IMR-90 (cell line): Measurements from ENCODE around the gene PAWR. TPM values are rescaled to one million over a fixed set of nuclear protein-coding genes. Genes with fewer than 3 reads are reported as not detected.

Experiments
- ATAC-seq: fragments of 200-7000 bp; cut with Tn5 transposase; 2 replicates; pipeline ENCODE4 v1.9.1; 2020; ENCODE audit warnings: low read depth, mild to moderate bottlenecking, moderate library complexity
- BruUV-seq: library from RNA; stranded (reverse); fragments of 400-500 nt; replicated peaks from 2 replicates; lab custom pipeline; 2021; lab: Mats Ljungman, UMichigan
- CTCF ChIA-PET: fragments of 300-600 bp; formaldehyde crosslinking; extraction: SDS; loops from one replicate; lab custom pipeline; 2021; ENCODE audit warnings: antibody characterized with exemption; lab: Yijun Ruan, JAX
- POLR2A ChIA-PET: fragments of 300-600 bp; sonication (Branson Sonifier 250); formaldehyde crosslinking; loops from one replicate; lab custom pipeline; 2022; ENCODE audit warnings: antibody characterized with exemption; ENCODE audit not compliant: unreplicated experiment; lab: Charles Lee
- DNase-seq: peaks from one replicate; pipeline ENCODE4 v3.0.0; 2013
- H2AFZ ChIP-seq: replicated peaks from 2 replicates; pipeline ENCODE3; 2013; ENCODE audit warnings: low read length, mild to moderate bottlenecking; ENCODE audit not compliant: poor library complexity
- H2AK5ac ChIP-seq: 2 replicates; pipeline ENCODE4 v1.6.1; 2013; ENCODE audit warnings: low read depth, low read length, inconsistent platforms
- H2AK9ac ChIP-seq: replicated peaks from 2 replicates; pipeline ENCODE3; 2013; ENCODE audit warnings: mild to moderate bottlenecking, low read depth, low read length, moderate library complexity; ENCODE audit not compliant: poor library complexity
- H2BK120ac ChIP-seq: 2 replicates; pipeline ENCODE4 v1.6.1; 2013; ENCODE audit warnings: low read depth, low read length, inconsistent platforms
- H2BK15ac ChIP-seq: 3 replicates; pipeline ENCODE4 v1.6.1; 2013; ENCODE audit warnings: low read depth, low read length, inconsistent platforms
- H2BK20ac ChIP-seq: 2 replicates; pipeline ENCODE4 v1.6.1; 2013; ENCODE audit warnings: low read depth, mild to moderate bottlenecking, inconsistent platforms, low read length, moderate library complexity
- H2BK5ac ChIP-seq: 2 replicates; pipeline ENCODE4 v1.6.1; 2013; ENCODE audit warnings: mild to moderate bottlenecking, low read depth, low read length, inconsistent platforms; ENCODE audit not compliant: poor library complexity, severe bottlenecking
- H3K14ac ChIP-seq: replicated peaks from 2 replicates; pipeline ENCODE4 v1.6.1; 2013; ENCODE audit warnings: low read depth, low read length, inconsistent platforms
- H3K18ac ChIP-seq: 2 replicates; pipeline ENCODE4 v1.6.1; 2013; ENCODE audit warnings: low read depth, low read length, control low read depth
- H3K23ac ChIP-seq: 2 replicates; pipeline ENCODE4 v1.6.1; 2013; ENCODE audit warnings: low read depth, low read length, inconsistent platforms
- H3K27ac ChIP-seq: 2 replicates; pipeline ENCODE4 v1.5.1; 2013; ENCODE audit warnings: mild to moderate bottlenecking, control low read depth, low read length; ENCODE audit not compliant: insufficient read depth
- H3K27me3 ChIP-seq: 2 replicates; pipeline ENCODE4 v1.6.1; 2013; ENCODE audit warnings: low read length; ENCODE audit not compliant: control insufficient read depth, insufficient read depth
- H3K36me3 ChIP-seq: 2 replicates; pipeline ENCODE4 v1.6.1; 2013; ENCODE audit warnings: low read length, mixed read lengths; ENCODE audit not compliant: control insufficient read depth, insufficient read depth
- H3K4ac ChIP-seq: 2 replicates; pipeline ENCODE4 v1.6.1; 2013; ENCODE audit warnings: low read depth, low read length, inconsistent platforms
- H3K4me1 ChIP-seq: 2 replicates; pipeline ENCODE4 v1.6.1; 2013; ENCODE audit warnings: low read length, mixed read lengths; ENCODE audit not compliant: control insufficient read depth, insufficient read depth
- H3K4me2 ChIP-seq: 2 replicates; pipeline ENCODE4 v1.6.1; 2013; ENCODE audit warnings: low read depth, mild to moderate bottlenecking, control low read depth, low read length, moderate library complexity
- H3K4me3 ChIP-seq: 2 replicates; pipeline ENCODE4 v1.5.1; 2013; ENCODE audit warnings: low read depth, mild to moderate bottlenecking, control low read depth, low read length, moderate library complexity; ENCODE audit not compliant: insufficient read depth
- H3K56ac ChIP-seq: 2 replicates; pipeline ENCODE4 v1.6.1; 2013; ENCODE audit warnings: low read length, inconsistent platforms; ENCODE audit not compliant: insufficient read depth; ENCODE audit errors: extremely low read depth
- H3K79me1 ChIP-seq, 2 experiments: 2 replicates each; pipeline ENCODE4 v1.6.1; 2013; ENCODE audit warnings: low read length in 2 of 2, inconsistent platforms in 1 of 2, low read depth in 1 of 2
- H3K9ac ChIP-seq: 2 replicates; pipeline ENCODE4 v1.6.1; 2013; ENCODE audit warnings: low read depth, low read length, control low read depth
- H3K9me1 ChIP-seq: 2 replicates; pipeline ENCODE4 v1.6.1; 2013; ENCODE audit warnings: low read length, inconsistent platforms; ENCODE audit not compliant: insufficient read depth
- H3K9me3 ChIP-seq: 2 replicates; pipeline ENCODE4 v1.6.1; 2013; ENCODE audit warnings: low read length; ENCODE audit not compliant: control insufficient read depth, insufficient read depth
- H4K20me1 ChIP-seq: 2 replicates; pipeline ENCODE4 v1.6.1; 2013; ENCODE audit warnings: low read length, inconsistent platforms; ENCODE audit not compliant: insufficient read depth
- H4K5ac ChIP-seq: 2 replicates; pipeline ENCODE4 v1.6.1; 2013; ENCODE audit warnings: mild to moderate bottlenecking, low read depth, low read length, control low read depth
- H4K8ac ChIP-seq, 2 experiments: 2 replicates each; pipeline ENCODE4 v1.6.1; 2013; ENCODE audit warnings: low read depth in 2 of 2, low read length in 2 of 2, control low read depth in 1 of 2, inconsistent platforms in 1 of 2
- H4K91ac ChIP-seq: 2 replicates; pipeline ENCODE4 v1.6.1; 2013; ENCODE audit warnings: low read depth, low read length, inconsistent platforms; ENCODE audit not compliant: insufficient read depth
- MAFK ChIP-seq: IDR thresholded peaks from 2 replicates; pipeline ENCODE4 v1.6.1; 2012; ENCODE audit warnings: low read depth, low read length, improper control_type of control experiment
- NFE2L2 ChIP-seq: fragments of 150-350 bp; IDR thresholded peaks from 2 replicates; pipeline ENCODE4 v1.6.1; 2016; ENCODE audit warnings: low read depth, mild to moderate bottlenecking, low read length
- WGBS, 2 experiments: methylation state at CpG; one replicate each; pipeline versions ENCODE4 v1.1.5 to v1.1.7; 2013; ENCODE audit warnings: missing lambda C conversion rate in 2 of 2; ENCODE audit not compliant: insufficient read length in 1 of 2; ENCODE audit errors: extremely low coverage in 2 of 2; 5-methylcytosine and 5-hydroxymethylcytosine counted together
- dilution Hi-C: fragments of 300-500 bp; cut with HindIII; formaldehyde crosslinking; loops from one replicate; pipeline ENCODE4 v1.14.3; 2018; ENCODE audit warnings: low sequenced_read_pairs; ENCODE audit not compliant: unreplicated experiment
- in situ Hi-C: fragments of 300-500 bp; cut with MboI; formaldehyde crosslinking; loops from 3 replicates; pipeline ENCODE4 v1.14.3; 2019; ENCODE audit warnings: low sequenced_read_pairs, inconsistent platforms, mixed read lengths
- intact Hi-C: fragments of 100-400 bp; cut with micrococcal nuclease; formaldehyde crosslinking; loops from 2 replicates; pipeline ENCODE4 v1.10.0; 2022
- polyA plus RNA-seq, 3 experiments: library from polyadenylated mRNA; depleted of rRNA; stranded (reverse); fragments of >200 nt; gene quantifications; 2 replicates each; pipeline ENCODE4 v1.2.3, GENCODE V29; 2012; ENCODE audit warnings: low replicate concordance in 1 of 3
- total RNA-seq: library from RNA; depleted of rRNA; stranded (reverse); fragments of >200 nt; gene quantifications from 2 replicates; pipeline ENCODE4 v1.2.3, GENCODE V29; 2012
- TF ChIP-seq, protein P1 (sequence below): conservative IDR thresholded peaks from 2 replicates; pipeline ENCODE4 v1.5.1; 2012; ENCODE audit warnings: mild to moderate bottlenecking, low read depth, low read length, improper control_type of control experiment

PAWR gene
- total and polyA plus RNA-seq, 2 of the 4 experiments (the other 2 are of a cell fraction), result 13.2 to 13.6 TPM

DNA sequence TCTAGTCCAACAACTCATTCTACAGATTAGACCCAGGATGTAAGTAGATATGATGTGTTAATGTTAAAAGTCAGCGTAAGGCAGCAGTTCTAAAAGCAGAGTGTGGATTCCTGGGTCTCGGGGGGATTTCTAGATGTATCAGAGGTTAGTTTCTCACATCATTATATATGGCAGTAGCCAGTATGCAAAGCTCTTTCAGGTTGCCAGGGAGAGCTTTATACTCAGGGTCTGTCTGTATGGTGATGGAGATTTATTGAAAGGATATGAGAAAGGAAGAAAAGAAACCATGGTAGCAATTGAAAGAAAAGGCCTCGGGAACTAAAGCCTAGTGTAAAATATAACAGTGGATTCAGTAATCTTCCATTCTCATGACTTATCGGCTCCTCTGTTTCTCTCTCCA lies 26.2 kb upstream of the PAWR start:
- no peak overlapping the region for H3K27ac ChIP-seq
- no peaks in the 10 kb centered on the region for H3K79me1 ChIP-seq
- no peak for DNase-seq
- H3K9me3 ChIP-seq, result no peaks in the 10 kb centered on the region
- no peaks in the 10 kb centered on the region for H3K27me3 ChIP-seq
- intact Hi-C loops, result no loop called here
- H3K4me1 ChIP-seq, result no peaks in the 10 kb centered on the region
- ATAC-seq, result no peak
- H3K4me3 ChIP-seq, result no peak overlapping the region
- H3K4me2 ChIP-seq, result no peak overlapping the region
- H4K5ac ChIP-seq, result no peak overlapping the region
- ChIA-PET CTCF (interaction anchor here (0.7 kb wide), 1 partner anchor 21 kb away, joined by 3 read pairs; no protein-coding TSS in a partner anchor), POLR2A (no interaction called here)
- no peak overlapping the region for H2BK20ac ChIP-seq
- H2BK120ac ChIP-seq, result no peak overlapping the region
- no peaks in the 10 kb centered on the region for H3K36me3 ChIP-seq
- H3K4ac ChIP-seq, result no peak overlapping the region
- H2AFZ ChIP-seq, result no peak overlapping the region
- no peak overlapping the region for H4K91ac ChIP-seq
- TF ChIP-seq NFE2L2, result no peak
- no peak for TF ChIP-seq MAFK
- TF ChIP-seq, protein P1, sequence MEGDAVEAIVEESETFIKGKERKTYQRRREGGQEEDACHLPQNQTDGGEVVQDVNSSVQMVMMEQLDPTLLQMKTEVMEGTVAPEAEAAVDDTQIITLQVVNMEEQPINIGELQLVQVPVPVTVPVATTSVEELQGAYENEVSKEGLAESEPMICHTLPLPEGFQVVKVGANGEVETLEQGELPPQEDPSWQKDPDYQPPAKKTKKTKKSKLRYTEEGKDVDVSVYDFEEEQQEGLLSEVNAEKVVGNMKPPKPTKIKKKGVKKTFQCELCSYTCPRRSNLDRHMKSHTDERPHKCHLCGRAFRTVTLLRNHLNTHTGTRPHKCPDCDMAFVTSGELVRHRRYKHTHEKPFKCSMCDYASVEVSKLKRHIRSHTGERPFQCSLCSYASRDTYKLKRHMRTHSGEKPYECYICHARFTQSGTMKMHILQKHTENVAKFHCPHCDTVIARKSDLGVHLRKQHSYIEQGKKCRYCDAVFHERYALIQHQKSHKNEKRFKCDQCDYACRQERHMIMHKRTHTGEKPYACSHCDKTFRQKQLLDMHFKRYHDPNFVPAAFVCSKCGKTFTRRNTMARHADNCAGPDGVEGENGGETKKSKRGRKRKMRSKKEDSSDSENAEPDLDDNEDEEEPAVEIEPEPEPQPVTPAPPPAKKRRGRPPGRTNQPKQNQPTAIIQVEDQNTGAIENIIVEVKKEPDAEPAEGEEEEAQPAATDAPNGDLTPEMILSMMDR, result no peak
- no peak overlapping the region for H3K23ac ChIP-seq
- no peak overlapping the region for H2AK9ac ChIP-seq
- no peak overlapping the region for H3K14ac ChIP-seq
- dilution Hi-C loops, result no loop called here
- no TSS peak for BruUV-seq
- H3K9ac ChIP-seq, result no peak overlapping the region
- H4K20me1 ChIP-seq, result no peaks in the 10 kb centered on the region
- H2AK5ac ChIP-seq, result no peak overlapping the region
- H2BK5ac ChIP-seq, result no peak overlapping the region
- WGBS, 2 experiments, result no CpG with 5 or more reads among the region's 4 CpGs
- H3K56ac ChIP-seq, result no peak overlapping the region
- no peak overlapping the region for H2BK15ac ChIP-seq
- in situ Hi-C loops, result no loop called here
- H4K8ac ChIP-seq, result no peak overlapping the region
- H3K9me1 ChIP-seq, result no peaks in the 10 kb centered on the region
- H3K18ac ChIP-seq, result no peak overlapping the region
